GM23248 (cell line): Measurements from ENCODE around the gene FRZB. TPM values are rescaled to one million over a fixed set of nuclear protein-coding genes. Genes with fewer than 3 reads are reported as not detected.

ENCODE experiments used
- DNase-seq: peaks from one replicate; pipeline ENCODE4 v3.0.0-alpha.2; 2015
- H2AFZ ChIP-seq: fragments of 200-600 bp; sonication (generic); 2 replicates; pipeline ENCODE4 v1.6.1; 2016; ENCODE audit warnings: antibody characterized with exemption
- H3F3A ChIP-seq: fragments of 200-600 bp; sonication (generic); 2 replicates; pipeline ENCODE4 v1.6.1; 2016; ENCODE audit warnings: mild to moderate bottlenecking, antibody characterized with exemption, mixed run types; ENCODE audit not compliant: insufficient read depth
- H3K27ac ChIP-seq: fragments of 200-600 bp; sonication (generic); 2 replicates; pipeline ENCODE4 v1.5.1; 2016; ENCODE audit warnings: mild to moderate bottlenecking
- H3K27me3 ChIP-seq: fragments of 200-600 bp; sonication (generic); replicated peaks from 2 replicates; pipeline ENCODE4 v1.6.1; 2016; ENCODE audit warnings: mild to moderate bottlenecking; ENCODE audit not compliant: insufficient read depth
- H3K36me3 ChIP-seq: fragments of 200-600 bp; sonication (generic); 2 replicates; pipeline ENCODE4 v1.6.1; 2016; ENCODE audit warnings: low read depth, mild to moderate bottlenecking
- H3K4me1 ChIP-seq: fragments of 200-600 bp; sonication (generic); 2 replicates; pipeline ENCODE4 v1.6.1; 2016; ENCODE audit warnings: mild to moderate bottlenecking; ENCODE audit not compliant: insufficient read depth
- H3K4me2 ChIP-seq: fragments of 200-600 bp; sonication (generic); one replicate; pipeline ENCODE4 v1.6.1; 2016; ENCODE audit warnings: mild to moderate bottlenecking; ENCODE audit not compliant: unreplicated experiment
- H3K4me3 ChIP-seq: fragments of 200-600 bp; sonication (generic); 2 replicates; pipeline ENCODE4 v1.5.1; 2016; ENCODE audit warnings: mild to moderate bottlenecking
- H3K79me2 ChIP-seq: fragments of 200-600 bp; sonication (generic); 2 replicates; pipeline ENCODE4 v1.6.1; 2016; ENCODE audit warnings: mild to moderate bottlenecking; ENCODE audit not compliant: insufficient read depth
- H3K9ac ChIP-seq: fragments of 200-600 bp; sonication (generic); 2 replicates; pipeline ENCODE4 v1.6.1; 2016; ENCODE audit warnings: mild to moderate bottlenecking
- H3K9me2 ChIP-seq: fragments of 200-600 bp; sonication (generic); 2 replicates; pipeline ENCODE4 v1.6.1; 2016; ENCODE audit warnings: mixed run types, mild to moderate bottlenecking, moderate library complexity; ENCODE audit not compliant: insufficient read depth
- H3K9me3 ChIP-seq: fragments of 200-600 bp; sonication (generic); one replicate; pipeline ENCODE4 v1.6.1; 2017; ENCODE audit warnings: low read depth
- H4K20me1 ChIP-seq: fragments of 200-600 bp; sonication (generic); 2 replicates; pipeline ENCODE4 v1.6.0; 2016; ENCODE audit not compliant: insufficient read depth
- EZH2 ChIP-seq: fragments of 200-600 bp; sonication (generic); IDR thresholded peaks from 2 replicates; pipeline ENCODE4 v1.6.1; 2018; ENCODE audit warnings: antibody characterized with exemption, mild to moderate bottlenecking; ENCODE audit not compliant: insufficient read depth, poor library complexity, severe bottlenecking
- EZH2phosphoT487 ChIP-seq: fragments of 200-600 bp; sonication (generic); IDR thresholded peaks from 2 replicates; pipeline ENCODE4 v1.6.1; 2018; ENCODE audit warnings: antibody characterized with exemption, moderate library complexity, mild to moderate bottlenecking, low read depth; ENCODE audit not compliant: insufficient read depth
- WGBS, 2 experiments: methylation state at CpG; one replicate each; pipeline ENCODE4 v1.1.6; 2015 to 2017; ENCODE audit warnings: low lambda C conversion rate in 2 of 2, low coverage in 1 of 2; ENCODE audit errors: missing lambda C conversion rate in 2 of 2; 5-methylcytosine and 5-hydroxymethylcytosine counted together
- in situ Hi-C: fragments of 300-500 bp; cut with MboI; formaldehyde crosslinking; loops from 2 replicates; pipeline ENCODE4 v1.15.0; 2020
- polyA plus RNA-seq: library from polyadenylated mRNA; unstranded; fragments of >200 nt; fragmentation: Nextera tagmentation; extraction: Ambion mirVana; gene quantifications from 2 replicates; pipeline ENCODE4 v1.2.1, GENCODE V29; 2016
- total RNA-seq: library from RNA; depleted of rRNA; stranded (reverse); fragments of >200 nt; shearing (Covaris generic); gene quantifications from 2 replicates; pipeline ENCODE4 v1.2.3, GENCODE V29; 2014

FRZB gene
- total and polyA plus RNA-seq, 2 experiments from 2014 or later: 0.08 to 0.32 TPM

DNA sequence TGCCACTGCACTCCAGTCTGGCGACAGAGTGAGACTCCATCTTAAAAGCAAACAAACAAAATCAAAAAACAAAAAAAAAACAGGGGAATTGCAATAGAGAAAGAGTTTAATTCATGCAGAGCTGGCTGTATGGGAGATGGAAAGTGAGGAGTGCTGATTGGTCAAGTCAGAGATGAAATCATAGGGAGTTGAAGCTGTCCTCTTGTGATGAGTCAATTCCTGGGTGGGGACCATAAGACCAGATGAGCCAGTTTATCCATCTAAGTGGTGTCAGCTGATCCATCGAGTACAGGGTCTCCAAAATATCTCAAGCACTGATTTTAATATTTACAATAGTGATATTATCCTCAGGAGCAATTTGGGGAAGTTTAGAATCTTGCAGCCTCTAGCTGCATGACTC is 45.3 kb downstream of the FRZB start:
- no peak for TF ChIP-seq EZH2phosphoT487
- Histone ChIP-seq H3K27me3 (no peaks in the 10 kb centered on the region), H3K9me3 (no peaks in the 10 kb centered on the region), H4K20me1 (no peaks in the 10 kb centered on the region), H3K9ac (no peak overlapping the region), H3K36me3 (no peaks in the 10 kb centered on the region), H3K4me3 (no peak overlapping the region), H3K4me2 (no peak overlapping the region), H3K27ac (no peak overlapping the region), H3F3A (no peaks in the 10 kb centered on the region), H3K9me2 (no peaks in the 10 kb centered on the region), H3K4me1 (peaks cover 9% of the 10 kb centered on the region; the same call in 1 of the 2 replicates), H3K79me2 (no peaks in the 10 kb centered on the region), H2AFZ (no peak overlapping the region)
- in situ Hi-C loops: no loop called here
- peak; percentile 33 for DNase-seq
- 54 to 69% methylated on average over 2 of the region's 2 CpGs for WGBS, 2 experiments

GRCh38 chr2:182819412-182819811 is 47.0 kb downstream of the FRZB start:
- H3K27me3 ChIP-seq: no peaks in the 10 kb centered on the region
- no peak overlapping the region for H3K27ac ChIP-seq
- H3K4me2 ChIP-seq: no peak overlapping the region
- no peaks in the 10 kb centered on the region for H3F3A ChIP-seq
- H4K20me1 ChIP-seq: no peaks in the 10 kb centered on the region
- TF ChIP-seq EZH2phosphoT487: no peak
- TF ChIP-seq EZH2: no peak
- WGBS, 2 experiments: 74% methylated on average over 4 of the region's 4 CpGs
- no peak for DNase-seq
- H3K9me3 ChIP-seq: no peaks in the 10 kb centered on the region
- no peaks in the 10 kb centered on the region for H3K9me2 ChIP-seq
- H3K9ac ChIP-seq: no peak overlapping the region
- no peak overlapping the region for H3K4me3 ChIP-seq
- no peaks in the 10 kb centered on the region for H3K79me2 ChIP-seq
- peaks cover 9% of the 10 kb centered on the region; the same call in 1 of the 2 replicates for H3K4me1 ChIP-seq
- H3K36me3 ChIP-seq: no peaks in the 10 kb centered on the region
- no peak overlapping the region for H2AFZ ChIP-seq
- in situ Hi-C loops: no loop called here

- Histone ChIP-seq H3F3A (no peaks in the 10 kb centered on the region), H3K4me2 (no peak overlapping the region), H3K36me3 (no peaks in the 10 kb centered on the region), H3K9me3 (no peaks in the 10 kb centered on the region), H2AFZ (no peak overlapping the region), H3K27ac (no peak overlapping the region), H3K4me3 (no peak overlapping the region), H3K4me1 (peaks cover 9% of the 10 kb centered on the region; the same call in 1 of the 2 replicates), H3K9ac (no peak overlapping the region), H3K9me2 (no peaks in the 10 kb centered on the region), H4K20me1 (no peaks in the 10 kb centered on the region), H3K79me2 (no peaks in the 10 kb centered on the region), H3K27me3 (0 out of 2 replicates have a peak, but pooled peaks cover 4% of the 10 kb centered on the region)
- TF ChIP-seq EZH2 (no peak), EZH2phosphoT487 (no peak)
- no peak for DNase-seq
- WGBS, 2 experiments: 84 to 85% methylated on average over 4 of the region's 4 CpGs
- in situ Hi-C loops: no loop called here
These were observed 47.5 kb downstream of the FRZB start for GRCh38 chr2:182818925-182819324.

- H2AFZ ChIP-seq: no peak overlapping the region
- no peaks in the 10 kb centered on the region for H4K20me1 ChIP-seq
- no peak overlapping the region for H3K9ac ChIP-seq
- in situ Hi-C loops: no loop called here
- 58 to 68% methylated on average over 3 of the region's 3 CpGs for WGBS, 2 experiments
- no peak overlapping the region for H3K4me2 ChIP-seq
- no peaks in the 10 kb centered on the region for H3K36me3 ChIP-seq
- TF ChIP-seq EZH2 (no peak), EZH2phosphoT487 (no peak)
- no peak overlapping the region for H3K27ac ChIP-seq
- H3K9me2 ChIP-seq: no peaks in the 10 kb centered on the region
- no peaks in the 10 kb centered on the region for H3K79me2 ChIP-seq
- DNase-seq: no peak
- H3K9me3 ChIP-seq: no peaks in the 10 kb centered on the region
- H3K27me3 ChIP-seq: 0 out of 2 replicates have a peak, but pooled peaks cover 8% of the 10 kb centered on the region
- H3K4me3 ChIP-seq: no peak overlapping the region
- H3K4me1 ChIP-seq: peaks cover 9% of the 10 kb centered on the region; the same call in 1 of the 2 replicates
- no peaks in the 10 kb centered on the region for H3F3A ChIP-seq
These were observed 47.9 kb downstream of the FRZB start for GRCh38 chr2:182818501-182818900.

DNA sequence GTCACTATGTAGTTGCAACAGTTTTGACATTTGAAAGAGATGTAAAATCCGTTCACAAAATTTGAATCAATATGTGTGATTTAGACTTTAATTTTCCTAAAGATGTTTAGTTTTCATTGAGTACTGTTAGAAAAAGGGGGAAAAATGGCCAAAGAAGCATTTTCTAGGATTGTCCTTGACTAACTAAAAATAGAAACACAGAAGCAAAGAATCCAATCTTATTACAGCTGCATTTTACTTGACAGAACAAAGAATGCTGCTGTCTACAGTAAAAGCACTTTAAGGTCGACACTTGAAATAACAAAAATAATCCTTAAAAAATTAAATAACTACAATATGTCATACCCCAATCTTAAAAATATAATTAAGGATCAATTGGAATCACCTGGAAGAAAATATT is 48.9 kb downstream of the FRZB start:
- peak overlapping the region; percentile 34; the same call in 1 of the 2 replicates for H2AFZ ChIP-seq
- H3K4me3 ChIP-seq: no peak overlapping the region
- peaks cover 9% of the 10 kb centered on the region; the same call in 1 of the 2 replicates for H3K4me1 ChIP-seq
- H3K27ac ChIP-seq: no peak overlapping the region
- in situ Hi-C loops: no loop called here
- no peaks in the 10 kb centered on the region for H3K36me3 ChIP-seq
- 36 to 45% methylated on average over 2 of the region's 2 CpGs for WGBS, 2 experiments
- TF ChIP-seq EZH2: no peak
- TF ChIP-seq EZH2phosphoT487: no peak
- no peaks in the 10 kb centered on the region for H3F3A ChIP-seq
- H3K27me3 ChIP-seq: peaks cover 13% of the 10 kb centered on the region; the same call in 1 of the 2 replicates
- no peak for DNase-seq
- no peaks in the 10 kb centered on the region for H3K9me2 ChIP-seq
- H4K20me1 ChIP-seq: no peaks in the 10 kb centered on the region
- H3K4me2 ChIP-seq: no peak overlapping the region
- H3K9me3 ChIP-seq: no peaks in the 10 kb centered on the region
- H3K9ac ChIP-seq: no peak overlapping the region
- no peaks in the 10 kb centered on the region for H3K79me2 ChIP-seq
